GM23338 (cell line): Measurements from ENCODE around the gene PODN. TPM values are rescaled to one million over a fixed set of nuclear protein-coding genes. Genes with fewer than 3 reads are reported as not detected.

Experiments
- ATAC-seq: fragments of 200-7000 bp; cut with Tn5 transposase; 3 replicates; pipeline ENCODE4 v1.9.1; 2020
- DNase-seq: peaks from one replicate; pipeline ENCODE4 v3.0.0-alpha.2; 2015; ENCODE audit warnings: low spot score
- H2AFZ ChIP-seq: fragments of 200-600 bp; sonication (generic); 2 replicates; pipeline ENCODE4 v1.8.0; 2016; ENCODE audit warnings: antibody characterized with exemption, mild to moderate bottlenecking, moderate library complexity
- H3F3A ChIP-seq: fragments of 200-600 bp; sonication (generic); replicated peaks from 2 replicates; pipeline ENCODE4 v1.8.0; 2017; ENCODE audit warnings: antibody characterized with exemption, mixed run types, low read depth
- H3K27ac ChIP-seq: fragments of 200-600 bp; sonication (generic); 2 replicates; pipeline ENCODE4 v1.6.1; 2016; ENCODE audit warnings: low read depth
- H3K27me3 ChIP-seq: fragments of 200-600 bp; sonication (generic); 2 replicates; pipeline ENCODE4 v1.8.0; 2016; ENCODE audit warnings: mild to moderate bottlenecking, mixed run types, moderate library complexity; ENCODE audit not compliant: insufficient read depth
- H3K36me3 ChIP-seq: fragments of 200-600 bp; sonication (generic); 2 replicates; pipeline ENCODE4 v1.8.0; 2016; ENCODE audit warnings: mild to moderate bottlenecking; ENCODE audit not compliant: insufficient read depth
- H3K4me1 ChIP-seq: fragments of 200-600 bp; sonication (generic); 2 replicates; pipeline ENCODE4 v1.8.0; 2016; ENCODE audit warnings: mild to moderate bottlenecking, moderate library complexity; ENCODE audit not compliant: insufficient read depth
- H3K4me2 ChIP-seq: fragments of 200-600 bp; sonication (generic); 2 replicates; pipeline ENCODE4 v1.7.1; 2017; ENCODE audit warnings: mixed run types
- H3K4me3 ChIP-seq: fragments of 200-600 bp; sonication (generic); 2 replicates; pipeline ENCODE4 v1.6.1; 2016; ENCODE audit warnings: mixed run types
- H3K79me2 ChIP-seq: fragments of 200-600 bp; sonication (generic); replicated peaks from 2 replicates; pipeline ENCODE4 v1.8.0; 2017; ENCODE audit warnings: mild to moderate bottlenecking; ENCODE audit not compliant: insufficient read depth
- H3K9me2 ChIP-seq: fragments of 200-600 bp; sonication (generic); 2 replicates; pipeline ENCODE4 v1.8.0; 2017; ENCODE audit not compliant: insufficient read depth
- H4K20me1 ChIP-seq: fragments of 200-600 bp; sonication (generic); replicated peaks from 2 replicates; pipeline ENCODE4 v1.8.0; 2017; ENCODE audit warnings: mild to moderate bottlenecking; ENCODE audit not compliant: insufficient read depth
- H3K27ac Mint-ChIP-seq: 2 replicates; pipeline ENCODE4 v1.8.0; 2020; ENCODE audit warnings: inconsistent platforms, mild to moderate bottlenecking, moderate library complexity, mixed read lengths
- H3K27me3 Mint-ChIP-seq: 3 replicates; pipeline ENCODE4 v1.8.0; 2022; ENCODE audit warnings: low read depth, mild to moderate bottlenecking, moderate library complexity, mixed read lengths, inconsistent platforms; ENCODE audit not compliant: insufficient read depth, poor library complexity
- H3K36me3 Mint-ChIP-seq: 3 replicates; pipeline ENCODE4 v1.8.0; 2021; ENCODE audit warnings: low read depth, mild to moderate bottlenecking, inconsistent platforms, moderate library complexity, mixed read lengths
- H3K4me1 Mint-ChIP-seq: 3 replicates; pipeline ENCODE4 v1.8.0; 2020; ENCODE audit warnings: mild to moderate bottlenecking, inconsistent platforms, mixed read lengths
- H3K4me3 Mint-ChIP-seq: 3 replicates; pipeline ENCODE4 v1.8.0; 2021; ENCODE audit warnings: moderate library complexity, mild to moderate bottlenecking, inconsistent platforms, mixed read lengths
- H3K9me3 Mint-ChIP-seq: 3 replicates; pipeline ENCODE4 v1.8.0; 2020; ENCODE audit warnings: moderate library complexity, mild to moderate bottlenecking, inconsistent platforms, mixed read lengths
- CREB1 ChIP-seq: fragments of 250-450 bp; sonication (Bioruptor Pico); IDR thresholded peaks from 2 replicates; pipeline ENCODE4 v1.5.0; 2020; ENCODE audit warnings: low read depth, mild to moderate bottlenecking, moderate library complexity
- EZH2 ChIP-seq: fragments of 200-600 bp; sonication (generic); IDR thresholded peaks from one replicate; pipeline ENCODE4 v1.8.0; 2017; ENCODE audit warnings: antibody characterized with exemption, mild to moderate bottlenecking, low read depth; ENCODE audit not compliant: unreplicated experiment
- EZH2phosphoT487 ChIP-seq: fragments of 200-600 bp; sonication (generic); IDR thresholded peaks from one replicate; pipeline ENCODE4 v1.8.1; 2018; ENCODE audit warnings: antibody characterized with exemption; ENCODE audit not compliant: unreplicated experiment
- JUNB ChIP-seq: IDR thresholded peaks from one replicate; pipeline ENCODE4 v1.6.1; 2016; ENCODE audit warnings: antibody characterized with exemption; ENCODE audit not compliant: unreplicated experiment
- NANOG ChIP-seq: IDR thresholded peaks from 2 replicates; pipeline ENCODE4 v1.6.1; 2016; ENCODE audit warnings: antibody characterized with exemption, borderline replicate concordance
- POLR2AphosphoS5 ChIP-seq: IDR thresholded peaks from 2 replicates; pipeline ENCODE4 v1.6.1; 2016; ENCODE audit warnings: antibody characterized with exemption, low read depth
- STAT1 ChIP-seq: IDR thresholded peaks from one replicate; pipeline ENCODE4 v1.6.1; 2016; ENCODE audit warnings: antibody characterized with exemption; ENCODE audit not compliant: unreplicated experiment
- ZNF114 ChIP-seq: fragments of 250-450 bp; sonication (Bioruptor Pico); IDR thresholded peaks from 2 replicates; pipeline ENCODE4 v1.5.0; 2020; ENCODE audit warnings: mild to moderate bottlenecking, moderate library complexity
- ZNF331 ChIP-seq: fragments of 250-450 bp; sonication (Bioruptor Pico); IDR thresholded peaks from 2 replicates; pipeline ENCODE4 v1.5.0; 2020; ENCODE audit warnings: low read depth, mild to moderate bottlenecking, moderate library complexity
- polyA plus RNA-seq: library from polyadenylated mRNA; unstranded; fragments of >200 nt; fragmentation: Nextera tagmentation; extraction: Ambion mirVana; gene quantifications from 2 replicates; pipeline ENCODE4 v1.2.1, GENCODE V29; 2016
- total RNA-seq: library from RNA; depleted of rRNA; stranded (reverse); fragments of >200 nt; shearing (Covaris generic); gene quantifications from 2 replicates; pipeline ENCODE4 v1.2.3, GENCODE V29; 2014
- TF ChIP-seq, protein P1 (sequence below), 2 experiments: fragments of 200-600 bp in 1 of 2; sonication (generic) in 1 of 2; conservative IDR thresholded peaks; 2 replicates each; pipeline versions ENCODE4 v1.5.1 to v1.6.1; 2016 to 2017; ENCODE audit warnings: antibody characterized with exemption in 2 of 2, low read depth in 2 of 2, mild to moderate bottlenecking in 2 of 2, moderate library complexity in 1 of 2
- TF ChIP-seq, protein P2 (sequence below): IDR thresholded peaks from one replicate; pipeline ENCODE4 v1.6.1; 2018; ENCODE audit warnings: antibody characterized with exemption; ENCODE audit not compliant: unreplicated experiment
- TF ChIP-seq, protein P3 (sequence below): IDR thresholded peaks from 2 replicates; pipeline ENCODE4 v1.6.1; 2016; ENCODE audit warnings: antibody characterized with exemption
- TF ChIP-seq, protein P4 (sequence below): fragments of 250-450 bp; sonication (Bioruptor Pico); IDR thresholded peaks from 2 replicates; pipeline ENCODE4 v1.5.0; 2020; ENCODE audit warnings: mild to moderate bottlenecking, moderate library complexity

Gene PODN
- total and polyA plus RNA-seq, 2 experiments from 2014 or later = 0.16 to 0.24 TPM

DNA sequence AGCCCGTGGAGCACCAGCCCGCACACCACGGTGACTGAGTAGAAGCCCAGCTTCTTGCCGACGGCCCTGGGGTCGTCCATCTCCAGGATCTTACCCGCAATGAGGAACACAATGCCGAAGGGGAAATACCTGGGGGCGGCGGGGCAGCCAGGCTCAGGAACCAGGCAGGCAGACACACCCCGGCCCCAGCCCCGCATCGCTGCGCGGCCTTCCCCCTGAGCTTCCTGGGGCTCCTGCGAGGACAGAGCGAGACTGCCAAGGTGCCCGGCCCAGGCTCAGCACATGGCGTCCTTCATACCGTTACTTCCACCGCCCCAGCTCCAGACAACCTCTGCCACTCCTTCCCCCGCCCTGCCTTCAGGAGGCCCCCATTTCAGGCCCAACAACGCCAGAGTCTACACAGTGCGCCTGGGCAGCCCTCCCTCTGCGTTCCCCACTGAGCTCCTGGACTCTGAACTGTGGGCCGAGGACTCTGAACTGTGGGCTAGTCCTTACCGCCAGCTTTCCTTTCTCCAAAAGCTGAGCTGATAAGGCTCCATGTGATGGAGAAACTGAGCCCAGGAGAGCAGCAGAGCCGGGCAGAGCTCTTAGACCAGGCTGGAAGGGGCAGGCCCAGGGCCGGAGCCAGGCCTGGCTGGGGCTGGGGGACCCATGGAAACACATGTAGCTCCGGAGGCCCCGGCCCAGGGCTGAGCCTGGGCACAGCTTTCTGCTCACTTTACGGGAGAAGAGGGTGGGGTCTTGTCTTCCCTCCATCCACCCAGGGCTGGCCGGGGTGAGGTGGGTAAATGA is 30.8 kb downstream of the PODN start:
- Mint-ChIP-seq H3K9me3 (no peaks in the 10 kb centered on the region), H3K27me3 (peaks cover 6% of the 10 kb centered on the region), H3K27ac (no peak overlapping the region), H3K36me3 (no peaks in the 10 kb centered on the region), H3K4me1 (peaks cover 3% of the 10 kb centered on the region; the same call in 1 of the 3 replicates), H3K4me3 (no peak overlapping the region)
- no peak overlapping the region for H3K4me3 ChIP-seq
- no peaks in the 10 kb centered on the region for H3K9me2 ChIP-seq
- peak overlapping the region; percentile 88; the same call in 1 of the 2 replicates for H2AFZ ChIP-seq
- no peaks in the 10 kb centered on the region for H3K36me3 ChIP-seq
- TF ChIP-seq, protein P1, sequence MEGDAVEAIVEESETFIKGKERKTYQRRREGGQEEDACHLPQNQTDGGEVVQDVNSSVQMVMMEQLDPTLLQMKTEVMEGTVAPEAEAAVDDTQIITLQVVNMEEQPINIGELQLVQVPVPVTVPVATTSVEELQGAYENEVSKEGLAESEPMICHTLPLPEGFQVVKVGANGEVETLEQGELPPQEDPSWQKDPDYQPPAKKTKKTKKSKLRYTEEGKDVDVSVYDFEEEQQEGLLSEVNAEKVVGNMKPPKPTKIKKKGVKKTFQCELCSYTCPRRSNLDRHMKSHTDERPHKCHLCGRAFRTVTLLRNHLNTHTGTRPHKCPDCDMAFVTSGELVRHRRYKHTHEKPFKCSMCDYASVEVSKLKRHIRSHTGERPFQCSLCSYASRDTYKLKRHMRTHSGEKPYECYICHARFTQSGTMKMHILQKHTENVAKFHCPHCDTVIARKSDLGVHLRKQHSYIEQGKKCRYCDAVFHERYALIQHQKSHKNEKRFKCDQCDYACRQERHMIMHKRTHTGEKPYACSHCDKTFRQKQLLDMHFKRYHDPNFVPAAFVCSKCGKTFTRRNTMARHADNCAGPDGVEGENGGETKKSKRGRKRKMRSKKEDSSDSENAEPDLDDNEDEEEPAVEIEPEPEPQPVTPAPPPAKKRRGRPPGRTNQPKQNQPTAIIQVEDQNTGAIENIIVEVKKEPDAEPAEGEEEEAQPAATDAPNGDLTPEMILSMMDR (conservative IDR thresholded peaks at IDR 0.05; ENCODE audit: low read depth in 2 of 2) = no peak
- TF ChIP-seq, protein P2, sequence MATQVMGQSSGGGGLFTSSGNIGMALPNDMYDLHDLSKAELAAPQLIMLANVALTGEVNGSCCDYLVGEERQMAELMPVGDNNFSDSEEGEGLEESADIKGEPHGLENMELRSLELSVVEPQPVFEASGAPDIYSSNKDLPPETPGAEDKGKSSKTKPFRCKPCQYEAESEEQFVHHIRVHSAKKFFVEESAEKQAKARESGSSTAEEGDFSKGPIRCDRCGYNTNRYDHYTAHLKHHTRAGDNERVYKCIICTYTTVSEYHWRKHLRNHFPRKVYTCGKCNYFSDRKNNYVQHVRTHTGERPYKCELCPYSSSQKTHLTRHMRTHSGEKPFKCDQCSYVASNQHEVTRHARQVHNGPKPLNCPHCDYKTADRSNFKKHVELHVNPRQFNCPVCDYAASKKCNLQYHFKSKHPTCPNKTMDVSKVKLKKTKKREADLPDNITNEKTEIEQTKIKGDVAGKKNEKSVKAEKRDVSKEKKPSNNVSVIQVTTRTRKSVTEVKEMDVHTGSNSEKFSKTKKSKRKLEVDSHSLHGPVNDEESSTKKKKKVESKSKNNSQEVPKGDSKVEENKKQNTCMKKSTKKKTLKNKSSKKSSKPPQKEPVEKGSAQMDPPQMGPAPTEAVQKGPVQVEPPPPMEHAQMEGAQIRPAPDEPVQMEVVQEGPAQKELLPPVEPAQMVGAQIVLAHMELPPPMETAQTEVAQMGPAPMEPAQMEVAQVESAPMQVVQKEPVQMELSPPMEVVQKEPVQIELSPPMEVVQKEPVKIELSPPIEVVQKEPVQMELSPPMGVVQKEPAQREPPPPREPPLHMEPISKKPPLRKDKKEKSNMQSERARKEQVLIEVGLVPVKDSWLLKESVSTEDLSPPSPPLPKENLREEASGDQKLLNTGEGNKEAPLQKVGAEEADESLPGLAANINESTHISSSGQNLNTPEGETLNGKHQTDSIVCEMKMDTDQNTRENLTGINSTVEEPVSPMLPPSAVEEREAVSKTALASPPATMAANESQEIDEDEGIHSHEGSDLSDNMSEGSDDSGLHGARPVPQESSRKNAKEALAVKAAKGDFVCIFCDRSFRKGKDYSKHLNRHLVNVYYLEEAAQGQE = no peak
- TF ChIP-seq STAT1 (no peak), NANOG (no peak), EZH2phosphoT487 (no peak), ZNF331 (CRISPR knock-in tag) (no peak), CREB1 (CRISPR knock-in tag) (no peak), ZNF114 (CRISPR knock-in tag) (no peak), POLR2AphosphoS5 (no peak), JUNB (no peak), EZH2 (no peak)
- TF ChIP-seq, protein P3, sequence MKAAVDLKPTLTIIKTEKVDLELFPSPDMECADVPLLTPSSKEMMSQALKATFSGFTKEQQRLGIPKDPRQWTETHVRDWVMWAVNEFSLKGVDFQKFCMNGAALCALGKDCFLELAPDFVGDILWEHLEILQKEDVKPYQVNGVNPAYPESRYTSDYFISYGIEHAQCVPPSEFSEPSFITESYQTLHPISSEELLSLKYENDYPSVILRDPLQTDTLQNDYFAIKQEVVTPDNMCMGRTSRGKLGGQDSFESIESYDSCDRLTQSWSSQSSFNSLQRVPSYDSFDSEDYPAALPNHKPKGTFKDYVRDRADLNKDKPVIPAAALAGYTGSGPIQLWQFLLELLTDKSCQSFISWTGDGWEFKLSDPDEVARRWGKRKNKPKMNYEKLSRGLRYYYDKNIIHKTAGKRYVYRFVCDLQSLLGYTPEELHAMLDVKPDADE = no peak
- TF ChIP-seq, protein P4, sequence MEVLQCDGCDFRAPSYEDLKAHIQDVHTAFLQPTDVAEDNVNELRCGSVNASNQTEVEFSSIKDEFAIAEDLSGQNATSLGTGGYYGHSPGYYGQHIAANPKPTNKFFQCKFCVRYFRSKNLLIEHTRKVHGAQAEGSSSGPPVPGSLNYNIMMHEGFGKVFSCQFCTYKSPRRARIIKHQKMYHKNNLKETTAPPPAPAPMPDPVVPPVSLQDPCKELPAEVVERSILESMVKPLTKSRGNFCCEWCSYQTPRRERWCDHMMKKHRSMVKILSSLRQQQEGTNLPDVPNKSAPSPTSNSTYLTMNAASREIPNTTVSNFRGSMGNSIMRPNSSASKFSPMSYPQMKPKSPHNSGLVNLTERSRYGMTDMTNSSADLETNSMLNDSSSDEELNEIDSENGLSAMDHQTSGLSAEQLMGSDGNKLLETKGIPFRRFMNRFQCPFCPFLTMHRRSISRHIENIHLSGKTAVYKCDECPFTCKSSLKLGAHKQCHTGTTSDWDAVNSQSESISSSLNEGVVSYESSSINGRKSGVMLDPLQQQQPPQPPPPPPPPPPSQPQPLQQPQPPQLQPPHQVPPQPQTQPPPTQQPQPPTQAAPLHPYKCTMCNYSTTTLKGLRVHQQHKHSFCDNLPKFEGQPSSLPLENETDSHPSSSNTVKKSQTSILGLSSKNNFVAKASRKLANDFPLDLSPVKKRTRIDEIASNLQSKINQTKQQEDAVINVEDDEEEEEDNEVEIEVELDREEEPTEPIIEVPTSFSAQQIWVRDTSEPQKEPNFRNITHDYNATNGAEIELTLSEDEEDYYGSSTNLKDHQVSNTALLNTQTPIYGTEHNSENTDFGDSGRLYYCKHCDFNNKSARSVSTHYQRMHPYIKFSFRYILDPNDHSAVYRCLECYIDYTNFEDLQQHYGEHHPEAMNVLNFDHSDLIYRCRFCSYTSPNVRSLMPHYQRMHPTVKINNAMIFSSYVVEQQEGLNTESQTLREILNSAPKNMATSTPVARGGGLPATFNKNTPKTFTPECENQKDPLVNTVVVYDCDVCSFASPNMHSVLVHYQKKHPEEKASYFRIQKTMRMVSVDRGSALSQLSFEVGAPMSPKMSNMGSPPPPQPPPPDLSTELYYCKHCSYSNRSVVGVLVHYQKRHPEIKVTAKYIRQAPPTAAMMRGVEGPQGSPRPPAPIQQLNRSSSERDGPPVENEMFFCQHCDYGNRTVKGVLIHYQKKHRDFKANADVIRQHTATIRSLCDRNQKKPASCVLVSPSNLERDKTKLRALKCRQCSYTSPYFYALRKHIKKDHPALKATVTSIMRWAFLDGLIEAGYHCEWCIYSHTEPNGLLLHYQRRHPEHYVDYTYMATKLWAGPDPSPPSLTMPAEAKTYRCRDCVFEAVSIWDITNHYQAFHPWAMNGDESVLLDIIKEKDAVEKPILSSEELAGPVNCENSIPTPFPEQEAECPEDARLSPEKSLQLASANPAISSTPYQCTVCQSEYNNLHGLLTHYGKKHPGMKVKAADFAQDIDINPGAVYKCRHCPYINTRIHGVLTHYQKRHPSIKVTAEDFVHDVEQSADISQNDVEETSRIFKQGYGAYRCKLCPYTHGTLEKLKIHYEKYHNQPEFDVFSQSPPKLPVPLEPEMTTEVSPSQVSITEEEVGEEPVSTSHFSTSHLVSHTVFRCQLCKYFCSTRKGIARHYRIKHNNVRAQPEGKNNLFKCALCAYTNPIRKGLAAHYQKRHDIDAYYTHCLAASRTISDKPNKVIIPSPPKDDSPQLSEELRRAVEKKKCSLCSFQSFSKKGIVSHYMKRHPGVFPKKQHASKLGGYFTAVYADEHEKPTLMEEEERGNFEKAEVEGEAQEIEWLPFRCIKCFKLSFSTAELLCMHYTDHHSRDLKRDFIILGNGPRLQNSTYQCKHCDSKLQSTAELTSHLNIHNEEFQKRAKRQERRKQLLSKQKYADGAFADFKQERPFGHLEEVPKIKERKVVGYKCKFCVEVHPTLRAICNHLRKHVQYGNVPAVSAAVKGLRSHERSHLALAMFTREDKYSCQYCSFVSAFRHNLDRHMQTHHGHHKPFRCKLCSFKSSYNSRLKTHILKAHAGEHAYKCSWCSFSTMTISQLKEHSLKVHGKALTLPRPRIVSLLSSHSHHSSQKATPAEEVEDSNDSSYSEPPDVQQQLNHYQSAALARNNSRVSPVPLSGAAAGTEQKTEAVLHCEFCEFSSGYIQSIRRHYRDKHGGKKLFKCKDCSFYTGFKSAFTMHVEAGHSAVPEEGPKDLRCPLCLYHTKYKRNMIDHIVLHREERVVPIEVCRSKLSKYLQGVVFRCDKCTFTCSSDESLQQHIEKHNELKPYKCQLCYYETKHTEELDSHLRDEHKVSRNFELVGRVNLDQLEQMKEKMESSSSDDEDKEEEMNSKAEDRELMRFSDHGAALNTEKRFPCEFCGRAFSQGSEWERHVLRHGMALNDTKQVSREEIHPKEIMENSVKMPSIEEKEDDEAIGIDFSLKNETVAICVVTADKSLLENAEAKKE (CRISPR knock-in tag) = no peak
- H3K27me3 ChIP-seq = no peaks in the 10 kb centered on the region
- ATAC-seq (no peak), DNase-seq (no peak)
- no peaks in the 10 kb centered on the region for H4K20me1 ChIP-seq
- H3K4me2 ChIP-seq = no peak overlapping the region
- no peaks in the 10 kb centered on the region for H3F3A ChIP-seq
- H3K27ac ChIP-seq = no peak overlapping the region
- H3K79me2 ChIP-seq = no peaks in the 10 kb centered on the region
- no peaks in the 10 kb centered on the region for H3K4me1 ChIP-seq
